Activated CD4-positive, alpha-beta T cell treated with anti-CD3 and anti-CD28 coated beads, Interleukin-2, Interleukin-6, amounts not matched to agents 100 ng/mL and 50 ng/mL, durations not matched to agents 16 hours and 8 hours (primary cell): Measurements from ENCODE around the gene TMEM139.
"Not testable (repeated sequence)": the region's sequence is repeated elsewhere in the genome, so short reads cannot be mapped to it uniquely, and the experiment has no call there.

ENCODE experiments used
- DNase-seq: peaks from one replicate; pipeline ENCODE4 v3.0.0-alpha.2; 2020

TMEM139 gene

DNA sequence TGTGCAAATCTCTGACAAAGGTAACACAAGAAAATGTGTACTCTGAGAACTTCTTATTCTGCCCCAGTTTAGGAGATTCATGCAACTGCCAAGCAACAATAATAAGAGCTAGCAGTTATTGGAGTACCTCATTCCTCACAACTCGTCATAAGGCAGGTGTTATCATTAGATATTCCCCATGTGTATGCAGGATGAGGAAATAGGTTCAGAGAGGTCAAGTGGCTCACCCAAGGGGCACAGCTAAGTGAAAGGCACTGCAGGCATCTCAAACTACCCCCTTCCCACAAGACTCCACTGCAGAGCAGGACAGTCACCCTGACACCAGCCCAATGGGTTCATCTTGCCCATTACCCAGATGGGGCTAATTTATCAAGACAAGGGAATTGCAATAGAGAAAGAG is 22.9 kb upstream of the TMEM139 start:
- no peak for DNase-seq

DNA sequence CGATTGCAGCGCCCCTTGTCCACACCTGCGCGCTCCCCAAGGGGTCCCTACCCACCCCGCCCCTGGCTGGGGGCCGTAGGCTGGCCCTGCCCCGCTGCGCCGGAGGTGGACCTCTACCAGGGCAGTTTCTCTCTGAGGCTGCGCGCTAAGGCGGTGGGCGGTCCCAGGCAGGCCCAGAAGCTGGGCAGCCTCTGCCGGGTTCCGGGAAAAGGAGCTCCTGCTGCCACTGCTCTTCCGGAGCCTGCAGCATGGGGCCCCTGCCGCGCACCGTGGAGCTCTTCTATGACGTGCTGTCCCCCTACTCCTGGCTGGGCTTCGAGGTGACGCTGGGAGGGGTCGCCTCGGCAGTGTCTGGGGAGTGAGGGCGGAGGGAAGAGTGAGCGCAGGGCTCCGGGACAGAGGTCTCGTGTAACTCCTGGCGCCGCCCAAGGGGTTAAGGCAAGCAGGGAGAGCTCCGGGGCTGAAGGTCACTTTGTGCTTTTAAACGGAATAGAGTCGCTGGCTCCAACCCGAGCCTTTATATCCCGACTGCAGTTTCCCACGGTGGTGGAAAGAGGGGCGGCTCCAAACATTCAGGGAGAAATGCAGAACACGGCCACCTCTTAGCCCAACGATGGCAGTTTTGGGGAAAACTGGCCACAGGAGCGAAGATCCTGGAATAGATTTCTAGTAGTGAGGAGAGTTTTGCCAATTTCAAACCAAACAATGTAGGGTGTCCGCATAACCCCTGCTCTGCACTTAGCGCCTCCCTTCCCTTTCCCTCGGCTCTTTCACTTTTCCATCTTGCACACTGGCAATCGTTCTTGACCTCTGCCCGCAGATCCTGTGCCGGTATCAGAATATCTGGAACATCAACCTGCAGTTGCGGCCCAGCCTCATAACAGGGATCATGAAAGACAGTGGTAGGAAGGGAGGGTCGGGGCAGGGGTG is 21.2 kb upstream of the TMEM139 start, which contains the start of gene GSTK1:
Gene GSTK1, plus strand, starts transcription at position 176 of the 930 bp plus-strand sequence. Its CDS starts 73 bp downstream, at position 249.
- peak; percentile 90 for DNase-seq

DNA sequence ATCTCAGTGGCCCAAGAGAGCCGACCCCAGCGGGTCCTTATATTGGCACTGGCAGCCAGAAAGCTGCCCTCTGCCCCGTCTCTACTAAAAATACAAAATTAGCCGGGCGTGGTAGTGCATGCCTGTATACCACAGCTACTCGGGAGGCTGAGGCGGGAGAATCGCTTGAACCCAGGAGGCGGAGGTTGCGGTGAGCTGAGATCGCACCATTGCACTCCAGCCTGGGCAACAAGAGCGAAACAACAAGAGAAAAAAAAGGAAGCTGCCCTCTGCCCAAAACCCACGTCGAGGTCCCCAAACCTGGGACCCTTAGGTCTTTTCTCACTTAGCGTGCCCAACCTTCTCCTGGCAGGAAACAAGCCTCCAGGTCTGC is 20.6 kb upstream of the TMEM139 start:
- DNase-seq = not testable (repeated sequence)

DNA sequence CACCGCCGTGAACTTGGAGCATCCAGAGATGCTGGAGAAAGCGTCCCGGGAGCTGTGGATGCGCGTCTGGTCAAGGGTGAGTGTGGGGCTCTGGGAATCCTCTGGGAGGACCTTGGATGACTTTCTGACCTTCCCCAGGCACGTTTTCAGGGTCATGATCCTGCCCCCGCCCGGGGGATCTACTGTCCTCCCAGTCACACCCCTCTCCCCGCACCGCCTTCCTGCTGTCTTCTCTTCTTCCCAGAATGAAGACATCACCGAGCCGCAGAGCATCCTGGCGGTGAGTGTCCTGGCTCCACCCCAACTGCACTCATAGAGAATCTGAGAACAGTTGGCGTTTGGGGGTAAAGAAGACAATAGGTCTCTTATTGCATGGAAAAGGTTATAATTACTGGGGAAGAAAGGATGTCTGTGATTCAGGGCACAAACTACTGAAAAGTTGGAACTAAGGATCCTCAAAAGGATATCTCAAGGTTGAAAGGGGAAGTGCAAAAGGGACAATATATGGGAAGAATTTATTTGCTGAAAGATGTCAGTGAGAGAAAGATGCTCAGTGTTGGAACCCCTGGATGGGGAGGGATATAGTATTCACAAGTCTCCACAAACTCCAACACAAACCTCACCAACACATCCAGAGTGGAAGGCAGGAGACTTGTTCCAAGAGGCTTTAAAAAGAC is 19.6 kb upstream of the TMEM139 start:
- DNase-seq = no peak

- no peak for DNase-seq
Measured at GRCh38 chr7:143269251-143269650, 15.5 kb upstream of the TMEM139 start.

DNA sequence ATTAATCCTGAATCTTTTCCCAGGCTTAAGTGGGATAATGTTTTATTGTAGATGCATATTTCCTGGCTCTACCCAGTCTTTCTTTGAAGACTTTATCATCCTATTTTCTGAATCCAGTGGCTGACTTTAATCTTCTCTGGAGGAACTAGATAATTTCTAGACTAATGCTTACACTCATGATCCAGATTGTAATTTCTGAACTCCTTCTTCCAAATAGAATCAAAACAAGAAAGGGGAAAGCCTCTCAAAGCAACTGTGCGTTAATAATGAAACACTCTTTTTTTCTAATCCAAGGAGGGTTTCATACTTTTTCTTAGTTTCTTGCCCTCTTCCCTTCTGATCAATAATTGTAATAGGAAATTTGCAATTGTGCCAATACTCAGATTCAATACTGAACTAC is 13.5 kb upstream of the TMEM139 start:
- peak; percentile 32 for DNase-seq

- DNase-seq = no peak
Measured at GRCh38 chr7:143272871-143273270, 11.9 kb upstream of the TMEM139 start.

- DNase-seq = no peak
Measured at GRCh38 chr7:143279186-143280098, 5.3 kb upstream of the TMEM139 start.

- no peak for DNase-seq
Measured at GRCh38 chr7:143280160-143280559, 4.6 kb upstream of the TMEM139 start.

- DNase-seq = no peak
Measured at GRCh38 chr7:143280566-143280965, 4.2 kb upstream of the TMEM139 start.

DNA sequence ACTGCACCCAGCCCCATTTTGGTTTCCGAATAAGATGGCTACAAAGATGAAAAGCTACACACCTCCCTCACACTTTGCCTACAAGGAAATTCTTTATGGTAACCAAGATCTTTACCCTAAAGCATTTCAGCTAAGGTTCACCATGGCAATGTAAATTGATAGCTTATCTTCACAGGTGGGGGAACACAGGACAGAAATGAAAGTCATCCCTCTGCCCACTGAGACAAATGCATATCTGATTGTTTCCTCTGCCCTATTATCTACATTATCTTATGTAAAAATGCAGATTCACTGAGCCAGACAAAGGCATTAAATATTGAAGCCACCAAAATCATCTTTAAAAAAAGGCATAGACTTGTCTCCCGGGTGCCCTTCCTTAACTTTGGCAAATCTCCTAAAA is 3.2 kb upstream of the TMEM139 start:
- no peak for DNase-seq

DNA sequence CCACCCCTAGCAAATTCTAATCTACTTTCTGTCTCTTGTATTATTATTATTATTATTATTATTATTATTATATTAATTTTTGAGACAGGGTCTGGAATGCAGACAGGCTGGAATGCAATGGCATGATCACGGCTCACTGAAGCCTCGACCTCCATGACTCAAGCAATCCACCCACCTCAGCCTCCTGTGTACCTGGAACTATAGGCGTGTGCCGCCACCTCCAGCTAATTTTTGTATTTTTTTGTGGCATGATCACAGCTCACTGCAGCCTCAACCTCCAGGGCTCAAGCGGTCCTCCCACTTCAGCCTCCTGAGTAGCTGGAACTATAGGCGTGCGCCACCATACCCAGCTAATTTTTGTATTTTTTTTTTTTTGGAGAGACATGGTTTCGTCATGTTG is 2.6 kb upstream of the TMEM139 start:
- DNase-seq = no peak

DNA sequence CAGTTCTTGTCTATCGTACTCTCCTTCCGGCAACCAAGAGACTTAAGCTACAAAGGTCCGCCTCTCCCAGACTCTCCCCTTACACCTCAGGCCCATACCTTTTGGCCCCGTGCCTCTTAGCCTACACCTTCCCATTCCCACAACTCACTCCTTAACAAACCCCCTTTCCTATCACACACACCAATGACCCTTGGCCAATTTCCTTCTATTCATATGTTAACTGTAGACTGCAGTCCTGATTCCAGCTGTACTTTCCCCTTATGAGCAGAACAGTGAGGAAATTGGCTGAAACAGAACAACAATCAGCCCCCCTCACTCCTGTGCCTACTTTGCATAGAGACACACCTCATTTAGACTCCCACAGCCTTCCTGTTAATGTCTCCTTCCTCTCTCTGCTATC is 1.4 kb upstream of the TMEM139 start:
- no peak for DNase-seq

DNA sequence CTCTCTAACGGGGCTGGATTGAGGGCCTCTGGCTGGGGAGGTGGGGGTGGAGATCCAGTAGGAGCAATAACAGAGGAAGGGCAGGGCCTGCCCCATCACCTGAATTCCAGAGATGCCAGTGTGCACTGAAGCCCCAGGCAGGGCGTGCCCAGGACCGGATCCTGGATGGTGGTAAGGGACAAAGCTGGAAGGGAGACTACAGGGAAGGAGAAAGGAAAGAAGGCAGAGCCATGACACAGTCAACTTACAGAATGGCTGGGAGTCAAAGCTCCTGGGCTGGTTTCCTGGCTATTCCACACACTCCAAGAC is 666 bp downstream of the TMEM139 start:
- no peak for DNase-seq

- DNase-seq = no peak
Measured at GRCh38 chr7:143285806-143286521, 1.2 kb downstream of the TMEM139 start.

DNA sequence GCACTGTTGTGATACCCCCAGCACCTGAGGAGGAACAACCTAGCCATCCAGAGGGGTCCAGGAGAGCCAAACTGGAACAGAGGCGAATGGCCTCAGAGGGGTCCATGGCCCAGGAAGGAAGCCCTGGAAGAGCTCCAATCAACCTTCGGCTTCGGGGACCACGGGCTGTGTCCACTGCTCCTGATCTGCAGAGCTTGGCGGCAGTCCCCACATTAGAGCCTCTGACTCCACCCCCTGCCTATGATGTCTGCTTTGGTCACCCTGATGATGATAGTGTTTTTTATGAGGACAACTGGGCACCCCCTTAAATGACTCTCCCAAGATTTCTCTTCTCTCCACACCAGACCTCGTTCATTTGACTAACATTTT is 1.7 kb downstream of the TMEM139 start:
- DNase-seq = no peak

DNA sequence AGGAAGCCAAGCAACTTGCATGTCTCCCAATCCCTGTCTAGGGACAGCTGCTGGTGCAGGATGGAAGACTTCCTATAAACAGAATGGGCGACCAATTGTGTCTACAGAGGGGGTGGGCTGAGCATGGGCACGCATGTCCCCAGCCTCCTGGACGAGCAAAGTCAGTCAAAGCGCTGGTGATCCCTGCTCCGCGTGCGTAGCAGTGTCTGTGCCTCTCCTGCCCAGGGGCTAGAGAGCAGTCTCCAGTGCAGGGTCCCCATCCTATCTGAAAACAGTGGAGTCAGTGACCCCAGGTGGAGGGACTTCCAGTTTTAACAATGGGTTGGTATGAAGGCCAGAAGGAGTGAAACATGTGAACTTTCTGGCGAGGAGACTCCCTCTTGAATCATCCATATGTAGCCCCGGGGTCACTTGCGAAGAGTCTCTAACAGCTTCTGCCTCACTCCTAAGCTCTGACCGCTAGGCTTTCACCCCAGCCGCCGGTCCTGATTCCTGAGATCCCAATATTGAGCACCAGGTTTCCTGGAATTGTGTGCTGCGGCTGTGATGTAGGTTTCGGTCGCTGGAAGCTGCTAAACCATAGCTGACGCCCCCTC is 2.7 kb downstream of the TMEM139 start:
- DNase-seq = no peak

GRCh38 chr7:143287935-143288826 is 3.4 kb downstream of the TMEM139 start, which contains the start of gene CASP2:
TSS of gene CASP2 (plus strand) at chr7:143288351. CDS start at chr7:143288456, 105 bp downstream.
- DNase-seq = peak; percentile 100

- DNase-seq = no peak
Measured at GRCh38 chr7:143288836-143289235, 4.1 kb downstream of the TMEM139 start.

- DNase-seq = no peak
Measured at GRCh38 chr7:143289421-143289820, 4.7 kb downstream of the TMEM139 start.

DNA sequence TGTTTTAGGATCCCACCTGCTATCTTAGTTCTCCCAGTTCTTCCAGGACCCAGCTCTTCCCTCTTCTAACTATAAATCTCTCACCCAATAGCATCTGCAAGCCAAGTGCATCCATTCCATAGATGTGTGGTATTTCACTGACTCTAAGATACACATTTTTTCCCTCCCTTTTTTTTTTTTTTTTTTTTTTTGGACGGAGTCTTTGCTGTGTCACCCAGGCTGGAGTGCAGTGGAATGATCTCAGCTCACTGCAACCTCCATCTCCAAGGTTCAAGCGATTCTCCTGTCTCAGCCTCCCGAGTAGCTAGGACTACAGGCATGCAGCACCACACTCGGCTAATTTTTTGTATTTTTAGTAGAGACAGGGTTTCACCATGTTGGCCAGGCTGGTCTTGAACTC is 5.1 kb downstream of the TMEM139 start:
- not testable (repeated sequence) for DNase-seq
